DOHH2 (cell line): ENCODE measurements around the gene KCP.

Experiments
- EZH2phosphoT487 ChIP-seq: fragments of 200-600 bp; sonication (generic); IDR thresholded peaks from 2 replicates; pipeline ENCODE4 v1.6.1; 2017; ENCODE audit warnings: borderline replicate concordance, mild to moderate bottlenecking, antibody characterized with exemption, low read length, moderate library complexity, mixed read lengths
- TF ChIP-seq, protein P1 (sequence below): fragments of 200-600 bp; sonication (generic); IDR thresholded peaks from one replicate; pipeline ENCODE4 v1.5.1; 2014; ENCODE audit warnings: antibody characterized with exemption, mild to moderate bottlenecking, low read depth, low read length; ENCODE audit not compliant: poor library complexity, severe bottlenecking

DNA sequence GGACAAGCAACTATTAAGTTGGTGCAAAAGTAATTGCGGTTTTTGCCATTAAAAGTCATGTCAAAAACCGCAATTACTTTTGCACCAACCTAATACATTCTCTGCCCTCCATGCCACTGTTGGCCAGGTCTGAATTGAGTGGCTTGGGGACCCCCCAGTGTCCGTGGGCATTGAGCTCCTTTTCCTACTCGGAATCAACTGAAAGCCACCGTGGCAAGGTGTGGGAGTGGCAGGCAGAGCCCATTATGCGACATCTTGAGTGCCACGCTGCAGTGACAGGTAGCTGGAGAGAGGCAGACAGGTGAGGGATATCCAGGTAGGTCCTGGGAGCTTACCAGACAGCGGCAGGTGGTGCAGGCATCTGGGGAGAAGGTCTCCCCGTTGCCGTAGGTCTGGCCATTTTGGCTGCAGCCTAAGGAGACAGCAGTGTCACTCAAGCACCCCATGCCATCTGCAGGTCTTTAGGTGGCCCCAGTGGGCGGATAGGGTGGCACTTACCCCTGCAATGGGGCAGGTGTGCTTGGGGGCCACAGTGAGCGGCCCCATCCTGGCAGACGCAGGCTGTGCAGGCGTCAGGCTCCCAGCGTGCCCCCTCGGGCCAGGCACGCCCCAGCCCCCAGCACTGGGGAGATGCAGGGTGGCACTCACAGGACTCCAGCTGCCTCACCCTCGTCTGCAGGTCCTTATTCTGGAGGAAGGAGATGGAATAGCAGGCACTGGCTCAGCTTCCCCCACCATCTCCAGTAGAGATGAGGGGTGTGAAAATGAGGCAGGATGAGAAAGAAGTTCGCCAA, 3.5 kb downstream of the KCP start:
- TF ChIP-seq, protein P1, sequence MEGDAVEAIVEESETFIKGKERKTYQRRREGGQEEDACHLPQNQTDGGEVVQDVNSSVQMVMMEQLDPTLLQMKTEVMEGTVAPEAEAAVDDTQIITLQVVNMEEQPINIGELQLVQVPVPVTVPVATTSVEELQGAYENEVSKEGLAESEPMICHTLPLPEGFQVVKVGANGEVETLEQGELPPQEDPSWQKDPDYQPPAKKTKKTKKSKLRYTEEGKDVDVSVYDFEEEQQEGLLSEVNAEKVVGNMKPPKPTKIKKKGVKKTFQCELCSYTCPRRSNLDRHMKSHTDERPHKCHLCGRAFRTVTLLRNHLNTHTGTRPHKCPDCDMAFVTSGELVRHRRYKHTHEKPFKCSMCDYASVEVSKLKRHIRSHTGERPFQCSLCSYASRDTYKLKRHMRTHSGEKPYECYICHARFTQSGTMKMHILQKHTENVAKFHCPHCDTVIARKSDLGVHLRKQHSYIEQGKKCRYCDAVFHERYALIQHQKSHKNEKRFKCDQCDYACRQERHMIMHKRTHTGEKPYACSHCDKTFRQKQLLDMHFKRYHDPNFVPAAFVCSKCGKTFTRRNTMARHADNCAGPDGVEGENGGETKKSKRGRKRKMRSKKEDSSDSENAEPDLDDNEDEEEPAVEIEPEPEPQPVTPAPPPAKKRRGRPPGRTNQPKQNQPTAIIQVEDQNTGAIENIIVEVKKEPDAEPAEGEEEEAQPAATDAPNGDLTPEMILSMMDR: no peak
- no peak for TF ChIP-seq EZH2phosphoT487
